Ovary (tissue), 3 donors: ENCODE results near the gene LRFN2.

Source experiments
- EP300 ChIP-seq: sonication (generic); formaldehyde crosslinking; IDR thresholded peaks from one replicate; pipeline ENCODE4 v1.6.1; 2017; ENCODE audit warnings: antibody characterized with exemption
- POLR2A ChIP-seq: fragments of 450-650 bp; IDR thresholded peaks from one replicate; pipeline ENCODE4 v1.6.1; 2017; ENCODE audit warnings: antibody characterized with exemption, mild to moderate bottlenecking, moderate library complexity
- TF ChIP-seq, protein P1 (sequence below), 3 donors: fragments of 450-650 bp in 2 of 3; fragments of 200-600 bp in 1 of 3; IDR thresholded peaks; one replicate each; pipeline versions ENCODE4 v1.5.1 to v1.8.0; 2016 to 2022; ENCODE audit warnings: antibody characterized with exemption in 3 of 3, mild to moderate bottlenecking in 1 of 3
- donor health status: DM: no; HTN: no; CAD: no.

DNA sequence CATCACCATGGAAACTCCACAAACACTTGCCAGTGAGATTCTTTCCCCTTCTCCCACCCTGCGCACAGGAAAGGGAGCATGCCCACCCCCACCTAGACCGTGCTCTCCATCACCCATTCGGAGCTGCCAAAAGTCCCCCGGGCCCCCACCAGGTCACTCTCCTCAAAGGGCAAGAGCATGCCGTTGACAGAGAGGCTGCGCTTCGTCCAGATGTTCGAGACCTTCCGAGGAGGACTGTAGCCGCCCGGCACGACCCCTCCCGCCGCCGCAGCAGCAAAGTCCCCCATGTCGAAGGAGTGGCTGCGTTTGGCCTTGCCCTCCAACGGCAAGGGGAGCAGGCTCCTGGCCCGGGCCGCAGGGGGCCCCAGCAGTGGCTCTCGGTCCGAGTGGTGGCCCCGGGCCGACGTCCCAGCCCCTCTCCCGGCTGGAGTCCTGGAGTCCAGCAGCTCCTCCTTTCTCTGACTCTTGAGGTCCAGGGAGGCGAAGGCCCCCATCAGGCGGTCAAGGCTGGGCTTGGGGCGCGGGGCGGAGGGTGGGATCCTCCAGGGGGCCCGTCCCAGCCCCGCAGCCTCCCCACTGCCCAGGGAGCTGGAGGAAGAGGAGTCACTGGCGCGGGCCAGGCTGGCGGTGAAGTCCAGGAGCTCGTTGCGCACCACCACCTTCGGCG lies 195.2 kb downstream of the LRFN2 start:
- TF ChIP-seq, protein P1, sequence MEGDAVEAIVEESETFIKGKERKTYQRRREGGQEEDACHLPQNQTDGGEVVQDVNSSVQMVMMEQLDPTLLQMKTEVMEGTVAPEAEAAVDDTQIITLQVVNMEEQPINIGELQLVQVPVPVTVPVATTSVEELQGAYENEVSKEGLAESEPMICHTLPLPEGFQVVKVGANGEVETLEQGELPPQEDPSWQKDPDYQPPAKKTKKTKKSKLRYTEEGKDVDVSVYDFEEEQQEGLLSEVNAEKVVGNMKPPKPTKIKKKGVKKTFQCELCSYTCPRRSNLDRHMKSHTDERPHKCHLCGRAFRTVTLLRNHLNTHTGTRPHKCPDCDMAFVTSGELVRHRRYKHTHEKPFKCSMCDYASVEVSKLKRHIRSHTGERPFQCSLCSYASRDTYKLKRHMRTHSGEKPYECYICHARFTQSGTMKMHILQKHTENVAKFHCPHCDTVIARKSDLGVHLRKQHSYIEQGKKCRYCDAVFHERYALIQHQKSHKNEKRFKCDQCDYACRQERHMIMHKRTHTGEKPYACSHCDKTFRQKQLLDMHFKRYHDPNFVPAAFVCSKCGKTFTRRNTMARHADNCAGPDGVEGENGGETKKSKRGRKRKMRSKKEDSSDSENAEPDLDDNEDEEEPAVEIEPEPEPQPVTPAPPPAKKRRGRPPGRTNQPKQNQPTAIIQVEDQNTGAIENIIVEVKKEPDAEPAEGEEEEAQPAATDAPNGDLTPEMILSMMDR (IDR thresholded peaks at IDR 0.05) = no peak
- TF ChIP-seq POLR2A (no peak), EP300 (no peak)
